HG03575 (cell line): ENCODE results near the gene MRPL37.
"Not testable (repeated sequence)": the region's sequence is repeated elsewhere in the genome, so short reads cannot be mapped to it uniquely, and the experiment has no call there.

Source experiments
- ATAC-seq: cut with Tn5 transposase; IDR thresholded peaks from one replicate; pipeline ENCODE4 v1.9.1; 2021; ENCODE audit not compliant: unreplicated experiment, insufficient number of reproducible peaks, low FRiP score; ENCODE audit errors: extremely low read depth

MRPL37 gene

GRCh38 chr1:54199765-54200518 is at the start of gene MRPL37, which contains the start of gene CYB5RL:
MRPL37 (plus strand) TSS chr1:54200167; CDS start chr1:54200244, 77 bp downstream.
CYB5RL (minus strand) TSS chr1:54200030; CDS start chr1:54195616, 4,414 bp downstream.
- peak; percentile 73 for ATAC-seq

- ATAC-seq = no peak
Measured at GRCh38 chr1:54151013-54151412, 49.0 kb upstream of the MRPL37 start.

- no peak for ATAC-seq
Measured at GRCh38 chr1:54152696-54153095, 47.3 kb upstream of the MRPL37 start, which contains the start of gene CDCP2. CDCP2 (minus strand) TSS chr1:54153000; CDS start chr1:54152922, 78 bp downstream.

DNA sequence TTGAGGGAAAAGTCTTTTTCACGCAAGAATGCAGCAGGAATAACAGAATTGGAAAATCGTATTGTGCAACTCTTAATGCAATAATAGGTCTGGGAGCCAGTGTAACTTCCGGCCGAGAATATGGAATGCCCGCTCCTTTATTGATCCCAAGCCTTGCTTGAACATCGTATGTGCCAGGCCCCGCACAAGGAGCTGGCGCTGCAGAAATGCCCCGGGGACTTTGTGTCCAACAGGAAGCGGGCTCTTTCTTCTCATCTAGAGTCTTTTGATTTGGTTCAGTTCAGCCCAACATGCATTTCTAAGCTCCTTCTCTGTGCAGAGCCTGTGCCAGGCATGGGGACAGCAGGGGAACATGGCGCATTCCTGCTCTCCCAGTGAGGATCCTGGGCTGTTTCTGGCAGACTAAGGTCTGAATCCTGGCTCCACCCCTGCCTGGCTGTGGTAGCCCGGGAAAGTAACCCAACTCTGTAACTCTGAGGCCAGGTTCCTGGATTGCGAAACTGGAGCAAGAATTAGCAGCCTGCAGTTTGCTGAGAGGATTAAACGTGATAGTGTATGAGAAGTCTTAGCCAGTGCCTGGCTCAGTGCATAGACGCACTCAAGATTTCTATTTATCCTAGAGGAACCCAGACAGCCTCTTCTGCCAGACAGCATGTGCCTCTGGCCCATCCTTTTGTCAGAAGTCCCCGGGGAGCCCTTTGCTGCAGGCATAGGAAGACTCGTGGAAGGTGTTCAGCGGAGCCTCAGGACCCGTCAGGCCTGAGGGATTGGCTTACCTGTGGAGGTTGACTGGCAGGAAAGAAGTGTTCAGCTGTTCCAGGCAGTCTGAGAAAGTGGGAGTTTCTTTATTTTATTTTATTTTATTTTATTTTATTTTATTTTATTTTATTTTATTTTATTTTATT is 46.2 kb upstream of the MRPL37 start:
- no peak for ATAC-seq

GRCh38 chr1:54156201-54156600 is 43.8 kb upstream of the MRPL37 start:
- ATAC-seq = no peak

GRCh38 chr1:54156986-54157385 is 43.0 kb upstream of the MRPL37 start:
- ATAC-seq = no peak

DNA sequence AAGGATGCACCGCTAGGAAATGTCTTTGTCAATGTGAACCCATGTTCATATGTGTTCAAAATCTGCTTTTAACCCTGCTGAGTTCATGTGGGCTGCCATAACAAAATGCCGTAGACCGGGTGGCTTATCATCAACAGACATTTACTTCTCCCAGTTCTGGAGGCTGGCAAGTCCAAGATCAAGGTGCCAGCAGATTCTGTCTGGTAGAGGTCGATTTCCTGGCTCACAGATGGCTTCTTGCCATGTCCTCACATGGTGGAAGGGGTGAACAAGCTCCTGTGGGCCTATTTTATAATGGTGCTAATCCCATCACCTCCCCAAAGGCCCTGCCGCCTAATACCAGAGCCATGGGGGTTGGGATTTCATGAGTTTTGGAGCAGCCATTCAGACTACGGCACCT is 42.6 kb upstream of the MRPL37 start:
- ATAC-seq = no peak

DNA sequence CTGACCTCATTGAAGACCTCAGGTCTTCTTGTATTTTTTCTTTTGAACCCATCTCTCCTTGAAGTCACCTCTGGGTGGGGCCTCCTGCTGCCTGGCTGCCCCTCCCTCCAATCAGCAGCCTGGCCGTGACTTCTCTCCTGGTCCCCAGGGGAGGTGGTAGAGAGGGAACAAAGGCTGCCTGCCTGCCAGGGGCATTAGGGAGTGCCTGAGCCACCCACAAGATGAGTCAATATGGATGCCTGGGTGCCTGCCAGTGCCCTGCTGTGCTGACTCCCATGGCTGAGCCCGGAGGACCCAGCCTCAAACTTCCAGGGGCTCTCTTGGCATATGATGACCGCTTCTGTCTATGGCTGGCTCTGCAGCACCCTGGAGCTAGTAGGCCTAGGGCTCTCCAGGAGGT is 41.9 kb upstream of the MRPL37 start:
- ATAC-seq = no peak

GRCh38 chr1:54159733-54160316 is 40.1 kb upstream of the MRPL37 start:
- no peak for ATAC-seq

- no peak for ATAC-seq
Measured at GRCh38 chr1:54160351-54160750, 39.6 kb upstream of the MRPL37 start.

GRCh38 chr1:54161495-54162168 is 38.3 kb upstream of the MRPL37 start:
- ATAC-seq = no peak

DNA sequence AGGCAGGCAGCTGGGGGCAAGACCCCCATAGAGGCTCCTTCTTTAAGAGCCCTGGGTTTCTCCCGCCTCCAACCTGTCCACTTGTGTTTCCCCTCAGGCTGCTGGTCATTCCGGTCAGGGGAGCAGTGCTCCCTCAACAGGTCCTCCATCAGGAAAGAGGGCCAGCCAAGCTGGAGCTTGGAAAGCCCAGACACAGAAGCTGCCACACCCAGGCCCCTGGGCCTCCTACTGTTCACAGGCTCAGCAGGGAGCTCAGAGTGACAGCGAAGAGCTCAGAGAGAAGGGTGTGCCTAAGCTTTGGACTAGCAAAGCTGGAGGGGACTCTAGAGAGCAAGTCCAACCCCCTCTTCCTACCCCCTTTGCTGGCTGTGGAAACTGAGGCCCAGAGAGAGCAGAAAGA is 36.9 kb upstream of the MRPL37 start:
- no peak for ATAC-seq

DNA sequence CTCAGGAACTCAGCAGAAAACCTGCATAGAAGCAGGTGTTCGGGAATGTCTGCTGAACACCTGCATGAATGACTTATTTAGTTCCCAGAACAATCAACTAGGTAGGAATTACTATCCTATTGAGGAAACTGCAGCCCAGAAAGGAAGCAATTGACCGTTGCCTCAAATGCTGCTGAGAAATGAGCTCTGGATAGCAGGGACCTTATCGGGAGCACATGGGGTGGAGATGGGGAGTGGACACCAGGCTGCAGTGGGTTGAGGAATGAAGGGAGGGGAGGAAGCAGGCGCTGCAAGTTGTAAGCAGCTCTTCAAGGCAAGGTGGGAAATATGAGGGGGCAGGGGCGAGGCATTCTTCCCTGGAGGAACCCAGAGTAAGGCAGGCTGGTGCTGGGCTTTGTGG is 36.4 kb upstream of the MRPL37 start:
- no peak for ATAC-seq

- no peak for ATAC-seq
Measured at GRCh38 chr1:54165146-54165545, 34.8 kb upstream of the MRPL37 start.

- ATAC-seq = not testable (repeated sequence)
Measured at GRCh38 chr1:54166357-54166756, 33.6 kb upstream of the MRPL37 start.

- no peak for ATAC-seq
Measured at GRCh38 chr1:54167422-54168139, 32.4 kb upstream of the MRPL37 start.

GRCh38 chr1:54168206-54168965 is 31.6 kb upstream of the MRPL37 start:
- no peak for ATAC-seq

GRCh38 chr1:54169068-54169467 is 30.9 kb upstream of the MRPL37 start:
- ATAC-seq = no peak
